ENCODE results near the gene NEUROG2.

NEUROG2 gene

DNA sequence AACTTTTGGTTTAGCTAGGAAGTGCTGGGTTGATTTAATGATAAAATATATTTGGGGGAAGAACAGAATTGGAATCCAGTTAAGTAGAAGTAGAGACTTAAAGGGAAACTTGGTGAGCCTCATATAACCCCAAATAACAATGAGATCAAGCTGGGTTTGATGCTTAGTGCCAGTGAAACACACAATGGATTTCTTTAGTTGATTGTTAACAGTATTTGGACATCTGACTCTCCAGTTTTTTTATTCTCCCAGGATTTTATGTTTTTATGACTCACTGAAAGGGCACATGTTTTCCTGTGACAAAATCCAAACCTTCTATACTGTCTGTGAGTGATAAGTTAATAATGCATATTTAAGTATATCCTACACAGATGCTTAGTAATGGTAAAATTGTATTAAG is 2.7 kb upstream of the NEUROG2 start:
- no peak for DNase-seq (ENCODE audit: low read depth in 1 of 2, low spot score in 1 of 2)
- peaks cover 76% of the 10 kb centered on the region for H3K27me3 ChIP-seq (ENCODE audit: insufficient read depth, poor library complexity, severe bottlenecking)

DNA sequence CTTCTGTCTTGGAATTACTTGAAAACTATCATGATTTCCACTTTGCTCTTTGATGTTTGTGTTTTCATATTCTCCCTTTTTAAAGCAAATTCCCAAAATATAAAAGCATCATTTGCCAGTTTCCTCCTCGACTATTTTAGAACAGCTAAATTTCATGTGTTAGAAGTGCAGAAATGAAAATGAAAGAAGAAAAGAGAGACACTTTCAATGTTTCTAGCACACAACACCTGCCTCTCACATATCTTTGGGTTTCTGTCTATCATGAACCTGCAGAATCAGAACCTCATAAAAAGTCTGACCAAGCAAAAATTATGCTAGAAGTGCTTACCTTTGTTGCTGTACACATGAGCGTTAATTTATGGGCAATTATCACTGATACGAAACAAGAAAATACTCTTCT is 1.9 kb upstream of the NEUROG2 start:
- TF ChIP-seq POLR2AphosphoS5 (IDR thresholded peaks at IDR 0.05; ENCODE audit: low read depth), result no peak
- TF ChIP-seq, protein P1, sequence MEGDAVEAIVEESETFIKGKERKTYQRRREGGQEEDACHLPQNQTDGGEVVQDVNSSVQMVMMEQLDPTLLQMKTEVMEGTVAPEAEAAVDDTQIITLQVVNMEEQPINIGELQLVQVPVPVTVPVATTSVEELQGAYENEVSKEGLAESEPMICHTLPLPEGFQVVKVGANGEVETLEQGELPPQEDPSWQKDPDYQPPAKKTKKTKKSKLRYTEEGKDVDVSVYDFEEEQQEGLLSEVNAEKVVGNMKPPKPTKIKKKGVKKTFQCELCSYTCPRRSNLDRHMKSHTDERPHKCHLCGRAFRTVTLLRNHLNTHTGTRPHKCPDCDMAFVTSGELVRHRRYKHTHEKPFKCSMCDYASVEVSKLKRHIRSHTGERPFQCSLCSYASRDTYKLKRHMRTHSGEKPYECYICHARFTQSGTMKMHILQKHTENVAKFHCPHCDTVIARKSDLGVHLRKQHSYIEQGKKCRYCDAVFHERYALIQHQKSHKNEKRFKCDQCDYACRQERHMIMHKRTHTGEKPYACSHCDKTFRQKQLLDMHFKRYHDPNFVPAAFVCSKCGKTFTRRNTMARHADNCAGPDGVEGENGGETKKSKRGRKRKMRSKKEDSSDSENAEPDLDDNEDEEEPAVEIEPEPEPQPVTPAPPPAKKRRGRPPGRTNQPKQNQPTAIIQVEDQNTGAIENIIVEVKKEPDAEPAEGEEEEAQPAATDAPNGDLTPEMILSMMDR (IDR thresholded peaks at IDR 0.05; ENCODE audit: insufficient read depth, low read length), result no peak
- no peak for TF ChIP-seq GABPA (IDR thresholded peaks at IDR 0.05; ENCODE audit: low read depth)
- TF ChIP-seq SPI1 (IDR thresholded peaks at IDR 0.05; ENCODE audit: borderline replicate concordance, low read depth), result no peak
- TF ChIP-seq, protein P2, sequence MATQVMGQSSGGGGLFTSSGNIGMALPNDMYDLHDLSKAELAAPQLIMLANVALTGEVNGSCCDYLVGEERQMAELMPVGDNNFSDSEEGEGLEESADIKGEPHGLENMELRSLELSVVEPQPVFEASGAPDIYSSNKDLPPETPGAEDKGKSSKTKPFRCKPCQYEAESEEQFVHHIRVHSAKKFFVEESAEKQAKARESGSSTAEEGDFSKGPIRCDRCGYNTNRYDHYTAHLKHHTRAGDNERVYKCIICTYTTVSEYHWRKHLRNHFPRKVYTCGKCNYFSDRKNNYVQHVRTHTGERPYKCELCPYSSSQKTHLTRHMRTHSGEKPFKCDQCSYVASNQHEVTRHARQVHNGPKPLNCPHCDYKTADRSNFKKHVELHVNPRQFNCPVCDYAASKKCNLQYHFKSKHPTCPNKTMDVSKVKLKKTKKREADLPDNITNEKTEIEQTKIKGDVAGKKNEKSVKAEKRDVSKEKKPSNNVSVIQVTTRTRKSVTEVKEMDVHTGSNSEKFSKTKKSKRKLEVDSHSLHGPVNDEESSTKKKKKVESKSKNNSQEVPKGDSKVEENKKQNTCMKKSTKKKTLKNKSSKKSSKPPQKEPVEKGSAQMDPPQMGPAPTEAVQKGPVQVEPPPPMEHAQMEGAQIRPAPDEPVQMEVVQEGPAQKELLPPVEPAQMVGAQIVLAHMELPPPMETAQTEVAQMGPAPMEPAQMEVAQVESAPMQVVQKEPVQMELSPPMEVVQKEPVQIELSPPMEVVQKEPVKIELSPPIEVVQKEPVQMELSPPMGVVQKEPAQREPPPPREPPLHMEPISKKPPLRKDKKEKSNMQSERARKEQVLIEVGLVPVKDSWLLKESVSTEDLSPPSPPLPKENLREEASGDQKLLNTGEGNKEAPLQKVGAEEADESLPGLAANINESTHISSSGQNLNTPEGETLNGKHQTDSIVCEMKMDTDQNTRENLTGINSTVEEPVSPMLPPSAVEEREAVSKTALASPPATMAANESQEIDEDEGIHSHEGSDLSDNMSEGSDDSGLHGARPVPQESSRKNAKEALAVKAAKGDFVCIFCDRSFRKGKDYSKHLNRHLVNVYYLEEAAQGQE (IDR thresholded peaks at IDR 0.05; ENCODE audit: insufficient replicate concordance, low read depth), result no peak

More for the DNA sequence above, 2.7 kb upstream of the NEUROG2 start:
- no peak for TF ChIP-seq GABPA (IDR thresholded peaks at IDR 0.05; ENCODE audit: low read depth)
- TF ChIP-seq, protein P1 (IDR thresholded peaks at IDR 0.05; ENCODE audit: insufficient read depth, low read length), result no peak
- TF ChIP-seq POLR2AphosphoS5 (IDR thresholded peaks at IDR 0.05; ENCODE audit: low read depth), result no peak
- TF ChIP-seq, protein P2 (IDR thresholded peaks at IDR 0.05; ENCODE audit: insufficient replicate concordance, low read depth), result no peak
- TF ChIP-seq SPI1 (IDR thresholded peaks at IDR 0.05; ENCODE audit: borderline replicate concordance, low read depth), result no peak
- no peak overlapping the region for H3K27ac ChIP-seq (replicated peaks)
- H3K4me3 ChIP-seq (replicated peaks; ENCODE audit: insufficient read depth, low read length), result no peak overlapping the region

DNA sequence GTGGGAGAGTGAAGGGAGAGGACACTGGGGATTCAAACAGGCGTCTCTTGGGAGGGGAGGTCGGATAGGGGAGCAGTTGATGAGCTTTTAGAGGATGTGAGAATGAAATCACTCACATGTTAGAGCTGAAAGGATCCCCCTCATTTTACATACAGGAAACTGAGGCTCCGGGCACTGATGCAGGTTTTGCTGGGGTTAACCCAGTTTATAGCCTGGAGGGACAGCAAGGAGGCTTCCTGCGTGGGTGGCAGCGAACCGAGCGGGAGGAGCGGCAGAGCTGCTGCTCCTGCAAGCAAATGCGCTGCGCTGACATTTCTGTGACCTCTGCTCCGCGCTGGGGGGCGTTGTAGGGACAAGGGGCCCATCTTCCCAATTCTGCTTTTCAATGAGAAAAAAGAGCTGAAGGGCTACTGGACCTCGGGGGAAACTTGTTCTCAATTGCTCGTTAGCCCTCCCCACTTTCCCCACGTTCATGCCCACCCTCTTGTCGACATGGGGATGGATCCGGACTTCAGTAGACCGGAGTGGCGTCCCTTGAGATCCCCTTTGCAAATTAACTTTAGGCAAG is 1.2 kb upstream of the NEUROG2 start:
- DNase-seq (ENCODE audit: low read depth in 1 of 2, low spot score in 1 of 2), result no peak
- H3K4me3 ChIP-seq (replicated peaks; ENCODE audit: insufficient read depth, low read length), result no peak overlapping the region
- H3K27me3 ChIP-seq (ENCODE audit: insufficient read depth, poor library complexity, severe bottlenecking), result peaks cover 84% of the 10 kb centered on the region
- no peak overlapping the region for H3K27ac ChIP-seq (replicated peaks)
- TF ChIP-seq, protein P2 (IDR thresholded peaks at IDR 0.05; ENCODE audit: insufficient replicate concordance, low read depth), result no peak
- TF ChIP-seq POLR2AphosphoS5 (IDR thresholded peaks at IDR 0.05; ENCODE audit: low read depth) (no peak), SPI1 (IDR thresholded peaks at IDR 0.05; ENCODE audit: borderline replicate concordance, low read depth) (no peak), GABPA (IDR thresholded peaks at IDR 0.05; ENCODE audit: low read depth) (no peak)
- TF ChIP-seq, protein P1 (IDR thresholded peaks at IDR 0.05; ENCODE audit: insufficient read depth, low read length), result no peak

More for the DNA sequence above, 1.9 kb upstream of the NEUROG2 start:
- H3K27ac ChIP-seq (replicated peaks), result no peak overlapping the region
- H3K27me3 ChIP-seq (ENCODE audit: insufficient read depth, poor library complexity, severe bottlenecking), result peaks cover 83% of the 10 kb centered on the region
- no peak overlapping the region for H3K4me3 ChIP-seq (replicated peaks; ENCODE audit: insufficient read depth, low read length)
- DNase-seq (ENCODE audit: low read depth in 1 of 2, low spot score in 1 of 2), result no peak

Data from HL-60 (cell line).